GM19468 (cell line): Measurements from ENCODE around the gene BTBD9.

Source experiments
- ATAC-seq: cut with Tn5 transposase; IDR thresholded peaks from one replicate; pipeline ENCODE4 v1.9.1; 2021; ENCODE audit warnings: mild to moderate bottlenecking, moderate library complexity, moderate number of reproducible peaks; ENCODE audit not compliant: unreplicated experiment; ENCODE audit errors: extremely low read depth

The BTBD9 gene

DNA sequence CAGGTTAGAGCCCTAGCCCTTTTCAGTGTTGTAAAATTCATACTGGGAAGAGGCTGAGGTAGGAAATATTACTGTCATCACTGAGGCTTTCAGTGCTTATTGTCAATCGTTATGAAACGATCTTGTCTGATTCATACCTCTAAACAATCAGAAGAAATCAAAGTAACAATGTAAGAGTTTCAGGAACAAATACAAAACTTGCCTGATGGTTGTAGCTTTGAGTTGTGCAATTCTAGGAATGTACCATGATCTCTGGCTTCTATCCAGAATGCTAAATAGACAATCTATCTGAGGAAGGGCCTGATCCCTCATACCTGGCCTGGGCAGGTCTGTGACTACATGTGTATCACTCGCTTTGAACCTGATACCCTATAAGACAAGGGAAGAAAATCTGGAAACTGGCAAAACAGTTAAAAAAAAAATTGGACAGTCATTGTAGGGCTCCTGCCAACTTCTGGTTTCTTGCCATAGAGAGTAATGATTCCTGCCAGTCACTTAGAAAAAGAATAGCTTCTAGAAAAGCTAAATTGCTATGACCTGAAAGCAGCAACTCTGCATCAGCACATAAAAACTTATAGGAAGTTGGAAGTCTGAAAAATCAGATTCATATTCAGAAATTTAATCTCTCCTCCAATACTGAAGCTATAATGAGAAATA is 234.7 kb downstream of the BTBD9 start:
- ATAC-seq: no peak

DNA sequence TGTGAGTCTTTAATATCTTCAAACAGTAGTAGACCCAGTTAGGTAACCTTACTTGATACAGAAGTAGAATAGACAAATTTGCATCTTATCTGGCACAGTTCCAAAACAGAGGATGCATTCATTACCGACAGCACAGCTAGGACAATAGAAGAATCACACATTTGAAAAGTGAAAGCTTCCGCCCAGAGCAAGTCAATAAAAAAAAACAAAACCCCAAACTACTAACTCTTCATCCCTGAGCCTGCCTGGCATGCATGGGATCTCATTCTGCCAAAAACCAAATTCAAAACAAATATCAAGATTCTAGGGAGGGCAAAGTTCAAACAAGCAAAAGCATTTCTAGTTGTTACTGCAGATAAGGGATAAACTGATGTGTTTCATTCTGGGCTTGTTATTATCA is 235.4 kb downstream of the BTBD9 start:
- ATAC-seq: no peak

DNA sequence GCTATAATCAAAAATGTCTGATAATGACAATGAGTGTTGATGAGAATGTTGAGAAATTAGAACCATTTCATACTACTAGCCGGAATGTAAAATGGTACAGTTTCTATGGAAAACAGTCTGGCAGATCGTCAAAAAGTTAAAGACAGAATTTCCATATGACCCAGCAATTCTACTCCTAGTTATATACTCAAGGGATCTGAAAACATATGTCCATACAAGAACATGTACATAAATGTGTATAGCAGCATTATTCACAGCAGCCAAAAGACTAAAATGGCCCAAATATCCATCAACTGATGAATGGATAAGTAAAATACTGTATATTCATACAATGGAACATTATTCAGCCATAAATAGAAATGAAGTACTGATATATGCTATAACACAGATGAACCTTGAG is 236.2 kb downstream of the BTBD9 start:
- no peak for ATAC-seq

DNA sequence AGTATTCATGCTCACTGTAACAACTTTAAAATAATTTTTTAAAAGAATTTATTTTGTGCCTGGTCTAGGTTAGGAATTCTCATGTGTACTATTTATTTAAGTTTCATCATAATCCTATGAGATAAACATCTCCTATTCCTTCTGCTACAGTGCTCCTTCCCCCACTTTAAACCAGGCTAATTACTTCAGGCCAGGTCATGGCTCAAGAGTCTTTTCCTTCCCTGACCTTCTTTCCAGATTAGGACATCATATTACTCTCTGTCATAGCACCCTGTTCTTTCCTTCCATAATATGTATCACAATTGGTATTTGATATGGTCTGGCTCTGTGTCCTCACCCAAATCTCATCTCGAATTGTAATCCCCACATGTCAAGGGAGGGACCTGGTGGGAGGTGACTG is 239.0 kb downstream of the BTBD9 start:
- no peak for ATAC-seq

DNA sequence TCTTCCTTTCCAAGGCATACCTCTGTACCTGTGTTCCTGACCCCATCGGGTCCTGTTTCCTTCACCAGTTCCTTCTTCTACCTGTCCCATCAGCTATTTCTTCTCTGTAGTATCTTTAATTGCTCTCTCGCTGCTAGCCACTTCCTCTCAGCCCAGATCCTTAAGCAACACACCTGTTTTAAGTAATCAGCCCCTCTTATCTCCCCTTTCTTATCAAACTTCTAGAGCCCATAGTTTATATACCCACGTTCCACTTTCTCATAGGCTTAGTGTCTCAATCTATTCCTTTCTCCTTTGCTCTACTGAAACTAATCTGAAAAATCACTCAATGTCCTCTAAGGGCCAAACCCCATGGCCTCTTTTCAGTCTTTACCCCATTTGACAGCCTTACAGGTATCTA is 239.6 kb downstream of the BTBD9 start:
- no peak for ATAC-seq

DNA sequence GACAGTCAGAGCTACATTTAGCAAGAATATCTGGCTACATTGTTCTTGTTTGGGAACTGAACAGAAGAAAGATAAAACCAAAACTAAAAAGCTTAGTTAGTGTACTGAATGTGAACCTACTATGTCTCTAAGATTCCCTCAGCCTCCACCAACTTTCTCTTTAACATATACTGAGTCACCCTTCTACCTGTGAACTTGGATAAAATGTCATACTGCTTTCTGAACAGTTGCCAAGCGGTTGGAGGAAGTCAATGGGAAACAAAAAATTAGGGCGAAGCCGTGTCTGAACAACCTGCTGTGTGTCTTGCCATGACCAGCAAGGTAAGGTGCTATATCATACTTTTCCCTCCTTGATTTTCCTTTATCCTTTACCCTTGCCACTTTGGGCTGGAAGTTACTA is 243.5 kb downstream of the BTBD9 start:
- ATAC-seq: no peak

DNA sequence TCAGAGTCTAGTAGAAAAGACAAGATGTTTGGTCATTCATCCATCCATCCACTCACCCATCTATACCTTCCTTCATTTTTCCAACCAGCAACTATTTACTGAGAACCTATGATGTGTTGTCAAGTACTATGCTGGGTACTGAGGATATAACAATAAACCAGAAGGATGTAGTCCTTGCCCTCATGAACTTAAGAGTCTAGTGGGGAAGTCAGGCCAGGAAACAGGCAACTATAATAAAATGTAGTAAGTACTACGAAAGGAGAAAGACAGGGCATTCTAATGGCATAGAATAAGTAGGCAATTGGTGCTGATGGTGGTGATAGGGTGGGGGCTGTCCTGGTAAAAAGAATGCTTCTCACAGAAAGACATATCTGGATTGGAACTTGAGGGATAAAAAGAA is 245.7 kb downstream of the BTBD9 start:
- no peak for ATAC-seq

DNA sequence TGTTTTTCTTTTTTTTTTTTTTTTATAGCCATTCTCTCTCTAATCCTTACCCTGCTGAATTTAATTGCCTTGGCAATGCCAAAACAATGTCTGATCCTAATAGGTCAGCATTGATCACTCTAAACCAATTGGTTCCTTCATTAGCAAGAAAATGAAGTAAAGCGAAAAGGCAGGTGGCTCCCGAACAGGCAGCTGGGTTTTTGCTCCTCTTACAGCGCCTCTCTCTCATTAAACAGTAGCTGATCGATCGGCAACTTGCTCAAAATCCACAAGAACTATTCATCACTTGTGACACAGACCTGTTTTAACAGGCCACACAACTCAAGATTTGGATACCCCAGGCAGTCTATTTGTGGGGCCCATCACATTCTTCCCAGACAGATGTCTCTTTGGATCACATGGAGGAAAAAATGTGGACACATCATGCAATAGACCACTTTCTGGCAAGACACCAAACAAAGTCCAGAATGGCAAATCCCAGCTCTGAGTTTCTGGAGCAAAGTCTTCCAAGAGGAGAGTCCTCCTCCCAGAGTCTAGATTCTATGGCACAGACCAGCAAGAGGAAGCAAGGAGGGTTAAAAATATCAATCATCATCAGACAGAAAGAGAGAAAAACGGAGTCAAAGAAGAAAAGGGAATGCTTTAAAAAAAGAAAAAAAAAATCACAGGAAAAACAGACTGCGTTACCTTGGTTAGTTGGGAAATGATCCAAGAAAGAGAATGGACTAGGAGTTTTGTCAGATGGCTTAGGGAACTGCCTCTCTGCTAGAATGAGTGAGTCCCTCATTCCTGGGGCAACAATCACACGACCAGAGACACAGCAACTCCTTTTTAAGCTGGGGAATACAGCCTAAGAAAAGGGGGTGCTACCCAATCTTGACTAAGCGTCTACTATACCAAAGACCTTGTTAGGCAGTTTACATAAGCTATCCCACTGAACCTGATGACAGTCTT is 247.8 kb downstream of the BTBD9 start:
- ATAC-seq: no peak

DNA sequence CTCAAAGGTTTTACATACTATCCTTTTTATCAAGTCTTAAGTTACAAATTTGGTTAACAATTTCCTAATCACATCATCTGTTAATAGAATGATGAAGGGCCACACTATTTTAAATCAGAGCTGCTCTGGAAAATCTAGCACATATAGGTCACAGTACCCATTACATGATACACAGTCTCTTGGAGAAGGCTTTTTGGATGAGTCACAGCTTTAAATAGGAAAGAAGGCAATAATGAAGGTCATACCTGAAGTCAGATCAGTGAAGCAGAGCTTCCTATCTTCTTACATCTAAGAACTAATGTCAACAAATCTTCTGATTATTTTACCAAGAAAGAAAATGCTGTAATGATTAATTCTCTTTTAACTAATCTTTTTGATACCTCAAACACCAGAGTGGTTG is 248.5 kb downstream of the BTBD9 start:
- no peak for ATAC-seq

DNA sequence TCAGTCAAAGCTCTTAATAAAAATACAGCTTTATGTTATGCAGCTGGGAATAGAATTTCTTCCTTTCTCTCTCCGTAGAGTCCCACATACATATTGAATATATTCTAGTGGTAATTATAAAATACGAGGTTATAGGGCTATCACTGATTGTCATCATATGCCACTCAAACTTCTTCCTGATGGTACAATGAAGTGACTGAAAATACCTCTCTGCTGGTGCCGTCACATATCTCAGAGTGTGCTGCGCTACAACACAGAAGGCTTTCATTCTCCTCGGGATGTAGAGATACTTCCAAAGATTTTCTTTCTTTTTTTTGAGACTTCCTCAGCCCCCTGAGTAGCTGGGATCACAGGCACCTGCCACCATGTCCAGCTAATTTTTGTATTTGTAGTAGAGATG is 249.9 kb downstream of the BTBD9 start:
- ATAC-seq: no peak

DNA sequence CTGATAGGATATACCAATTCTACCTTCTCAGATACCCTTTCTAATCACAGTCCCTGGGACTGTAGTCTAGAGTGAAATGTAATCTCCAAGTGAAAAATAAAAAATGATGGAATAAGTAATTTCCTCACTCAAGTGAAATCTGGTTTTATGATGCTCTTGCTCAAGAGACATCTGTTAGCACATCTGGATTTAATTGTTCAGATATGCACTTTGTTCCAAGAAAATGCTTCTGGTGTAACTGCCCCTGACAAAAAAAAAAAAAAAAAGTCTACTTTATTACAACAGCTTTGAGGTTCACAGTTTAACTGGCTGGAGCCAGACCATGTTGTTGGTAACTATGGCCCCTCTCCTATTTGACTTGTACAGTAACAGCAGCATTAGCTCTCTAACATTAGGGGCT is 251.8 kb downstream of the BTBD9 start:
- ATAC-seq: no peak

DNA sequence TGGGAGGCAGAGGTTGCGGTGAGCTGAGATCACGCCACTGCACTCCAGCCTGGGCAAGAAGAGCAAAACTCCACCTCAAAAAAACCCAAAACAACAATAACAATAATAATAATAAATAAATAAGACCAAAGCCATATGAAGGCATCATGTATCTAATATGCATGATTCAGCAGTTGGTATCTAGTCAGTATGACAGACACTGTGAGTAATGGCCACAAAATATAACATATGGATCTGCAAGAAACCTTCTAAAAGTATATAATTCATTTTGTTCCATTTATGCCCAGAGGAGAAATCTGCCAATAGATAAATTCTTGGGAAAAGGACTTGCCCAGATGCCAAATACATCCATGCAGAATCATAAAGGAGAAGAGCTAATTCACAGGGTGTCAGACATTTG is 252.3 kb downstream of the BTBD9 start:
- ATAC-seq: no peak

DNA sequence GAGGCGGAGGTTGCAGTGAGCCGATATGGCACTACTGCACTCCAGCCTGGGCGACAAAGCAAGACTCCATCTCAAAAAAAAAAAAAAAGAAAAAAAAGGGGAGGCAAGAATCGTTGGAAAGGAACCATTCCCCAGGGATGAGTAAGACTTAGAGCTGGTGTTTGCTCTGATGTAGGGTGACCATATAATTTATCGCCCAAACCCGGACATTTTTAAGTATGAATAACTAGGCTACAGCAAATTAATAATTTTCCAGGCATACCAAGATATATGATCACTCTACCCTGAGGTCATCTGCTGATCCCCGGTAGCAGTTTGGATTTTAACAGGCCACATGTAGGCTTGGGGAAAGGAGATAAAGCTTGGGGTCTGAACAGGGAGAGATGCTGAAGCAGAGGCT is 260.9 kb downstream of the BTBD9 start:
- no peak for ATAC-seq

DNA sequence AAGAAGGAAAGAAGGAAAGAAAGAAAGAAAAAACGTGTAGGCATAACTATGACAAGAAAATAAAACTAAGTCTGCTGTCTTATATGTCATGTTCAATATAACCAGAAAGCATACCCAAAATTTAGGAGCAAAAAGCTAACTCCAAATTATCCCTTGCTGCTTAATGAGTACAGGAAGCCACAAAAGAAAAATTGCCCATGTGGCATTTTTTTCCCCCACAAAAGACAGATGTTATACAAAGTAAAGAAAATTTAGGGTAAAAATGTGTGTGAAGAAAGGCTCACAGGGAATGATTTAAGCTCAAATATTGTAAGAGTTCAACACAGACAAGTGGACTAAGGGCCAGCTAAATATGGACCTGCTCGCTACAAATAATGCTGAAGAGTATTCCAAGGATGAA is 263.8 kb downstream of the BTBD9 start:
- ATAC-seq: no peak

DNA sequence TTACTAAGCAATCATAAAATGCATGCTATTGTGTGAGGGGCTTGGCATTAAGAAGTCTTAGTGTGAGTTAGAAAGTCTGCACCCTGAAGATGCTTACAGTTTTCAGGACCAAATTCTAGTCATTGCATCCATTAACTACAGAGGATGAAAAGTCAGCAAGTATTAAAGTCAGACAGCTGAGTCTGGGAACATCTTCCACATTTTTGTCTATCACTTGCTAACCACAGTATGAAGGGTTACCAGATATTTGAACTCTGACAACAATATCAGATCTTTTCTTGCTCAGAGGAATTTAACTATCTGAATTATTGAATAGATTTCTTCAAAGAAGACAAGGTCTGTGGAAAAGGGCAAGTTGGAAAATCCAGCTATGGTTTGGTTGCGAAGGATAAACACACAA is 264.4 kb downstream of the BTBD9 start:
- no peak for ATAC-seq

DNA sequence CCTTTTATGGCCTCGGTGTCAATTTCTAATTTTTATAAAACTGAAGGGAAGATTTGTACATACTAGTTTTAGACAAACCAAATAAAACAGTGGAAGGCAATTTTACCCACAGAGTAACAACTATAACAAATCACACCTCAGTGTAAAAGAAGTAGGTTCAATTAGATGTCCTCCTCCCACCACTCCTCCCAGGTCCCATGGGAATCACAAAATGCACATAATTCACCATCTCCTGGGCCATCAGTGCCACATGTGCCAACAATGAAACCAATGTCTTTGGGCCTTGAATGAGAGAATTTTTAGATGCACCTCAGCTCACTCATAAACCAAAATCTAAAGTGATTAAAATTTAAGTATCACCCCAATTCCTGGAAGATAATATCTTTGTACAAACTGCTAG is 267.8 kb downstream of the BTBD9 start:
- no peak for ATAC-seq

DNA sequence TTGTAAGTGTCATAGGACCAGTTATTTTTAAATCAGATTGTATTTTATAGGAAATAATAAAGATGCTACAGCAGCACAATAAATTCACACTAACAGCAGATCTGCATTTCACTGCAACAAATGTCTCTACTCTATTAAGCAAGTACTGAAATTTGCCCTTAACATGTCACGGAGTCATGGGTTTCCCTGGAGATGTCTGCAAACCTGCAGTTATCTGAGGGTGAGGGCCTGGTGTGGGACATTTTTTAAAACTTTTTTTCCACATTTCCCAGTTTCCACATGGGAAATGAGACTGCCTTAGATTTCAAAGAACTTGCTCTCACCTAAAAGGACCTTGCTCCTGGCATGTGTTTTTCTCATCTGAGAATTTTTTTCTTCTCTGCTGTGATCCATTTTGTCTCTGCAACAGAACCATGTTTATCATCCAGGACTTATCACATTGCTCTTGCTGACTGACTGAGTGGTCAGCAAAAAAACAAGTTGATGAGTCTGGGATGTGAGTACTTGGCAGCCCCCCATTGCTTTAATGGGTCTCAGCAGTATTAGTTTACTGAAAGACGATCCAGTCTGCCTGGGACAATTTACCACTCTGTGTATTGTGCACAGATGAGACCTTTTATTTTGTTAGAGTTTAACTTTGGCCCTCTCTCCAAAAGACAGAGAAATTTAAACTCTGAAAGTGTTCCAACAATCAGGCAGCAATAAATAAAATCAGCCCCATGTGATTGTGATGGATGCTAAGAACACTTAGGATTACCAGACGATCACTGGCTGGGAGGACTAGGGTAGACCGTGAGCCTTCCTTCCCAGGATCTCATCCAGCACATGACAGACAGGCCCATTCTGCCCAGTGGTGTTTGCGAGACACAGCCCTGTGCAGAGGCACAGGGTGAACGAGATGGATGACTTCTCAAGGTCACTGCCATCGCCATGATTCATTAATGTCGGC is 268.8 kb downstream of the BTBD9 start:
- ATAC-seq: no peak

DNA sequence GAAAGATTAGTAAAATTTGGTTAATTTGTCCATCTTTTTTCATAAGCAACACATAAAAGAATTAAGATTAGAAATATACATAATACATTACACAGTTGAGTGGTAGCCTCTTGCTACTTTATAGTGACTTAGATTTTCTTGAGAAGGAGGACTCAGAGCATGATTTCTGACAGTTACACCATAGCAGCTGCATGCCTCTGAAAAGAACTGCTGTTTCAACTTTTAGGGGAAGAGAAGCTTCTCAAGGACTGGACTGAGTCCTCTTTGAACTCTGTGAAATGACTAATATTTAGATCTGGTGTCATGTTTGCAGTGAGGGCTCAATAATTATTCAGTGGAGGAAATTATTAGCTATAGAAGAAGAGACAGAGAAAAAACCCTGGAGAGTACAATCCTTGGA is 272.5 kb downstream of the BTBD9 start:
- no peak for ATAC-seq

DNA sequence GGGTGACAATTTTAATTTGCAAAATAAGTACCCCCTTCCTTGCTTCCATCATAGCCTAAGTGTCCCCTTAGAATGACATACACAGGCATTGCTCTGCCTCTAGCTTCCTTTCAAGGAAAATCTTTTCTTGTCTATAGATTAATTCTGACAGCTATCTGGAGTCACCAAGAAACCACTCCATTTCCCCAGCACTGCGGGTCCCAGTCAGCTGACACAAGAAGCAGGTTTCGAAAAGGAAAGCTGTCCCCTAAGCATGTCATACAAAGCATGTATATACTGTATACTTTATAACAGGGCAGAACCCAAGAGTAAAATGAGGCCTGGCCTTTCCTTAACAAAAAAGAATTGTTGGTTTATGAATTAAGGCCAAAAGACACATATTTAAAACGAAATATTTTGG is 273.5 kb downstream of the BTBD9 start:
- no peak for ATAC-seq

DNA sequence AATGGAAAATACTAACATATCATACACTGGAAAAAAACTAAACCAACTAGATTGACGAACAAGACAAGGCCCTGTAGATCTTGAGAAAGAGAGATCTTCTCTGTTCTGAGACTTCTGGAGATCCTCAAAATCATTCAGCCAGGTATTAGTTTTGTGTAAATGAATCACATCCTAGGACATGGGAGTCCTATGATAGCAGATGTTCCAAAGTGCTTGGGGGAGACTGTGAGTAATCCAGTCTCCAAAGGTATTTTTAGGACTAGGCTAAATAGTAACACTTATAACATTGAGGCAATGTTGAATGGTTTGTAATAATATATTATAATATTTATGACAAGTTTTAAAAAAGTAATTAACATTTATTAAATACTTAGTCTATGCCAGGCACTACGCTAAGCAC is 275.0 kb downstream of the BTBD9 start:
- ATAC-seq: no peak

DNA sequence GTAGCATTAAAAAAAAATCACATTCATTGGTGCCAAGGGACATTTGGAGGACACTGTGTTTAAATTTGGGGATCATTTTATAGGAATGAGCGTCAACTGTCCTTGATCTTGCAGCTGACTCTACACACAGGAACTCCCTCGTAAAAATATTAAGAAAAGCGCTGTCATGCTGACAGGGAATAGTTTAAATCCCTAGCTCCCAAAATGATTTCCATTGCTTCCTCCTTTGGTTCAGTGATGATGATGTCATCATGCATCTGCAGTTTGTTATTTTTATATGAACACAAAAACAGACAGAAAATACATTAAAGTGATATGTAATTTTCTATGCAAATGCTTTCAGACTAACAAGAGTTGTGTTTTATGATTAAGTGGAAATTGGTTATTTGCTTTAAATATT is 275.6 kb downstream of the BTBD9 start:
- ATAC-seq: no peak
